SKM-1 (cell line): ENCODE results near the gene ACTBL2.
"Not testable (repeated sequence)": the region's sequence is repeated elsewhere in the genome, so short reads cannot be mapped to it uniquely, and the experiment has no call there.

Source experiments
- DNase-seq: peaks from one replicate; lab custom pipeline; 2025; ENCODE audit not compliant: unreplicated experiment; lab: John Stamatoyannopoulos, UW

Gene ACTBL2

DNA sequence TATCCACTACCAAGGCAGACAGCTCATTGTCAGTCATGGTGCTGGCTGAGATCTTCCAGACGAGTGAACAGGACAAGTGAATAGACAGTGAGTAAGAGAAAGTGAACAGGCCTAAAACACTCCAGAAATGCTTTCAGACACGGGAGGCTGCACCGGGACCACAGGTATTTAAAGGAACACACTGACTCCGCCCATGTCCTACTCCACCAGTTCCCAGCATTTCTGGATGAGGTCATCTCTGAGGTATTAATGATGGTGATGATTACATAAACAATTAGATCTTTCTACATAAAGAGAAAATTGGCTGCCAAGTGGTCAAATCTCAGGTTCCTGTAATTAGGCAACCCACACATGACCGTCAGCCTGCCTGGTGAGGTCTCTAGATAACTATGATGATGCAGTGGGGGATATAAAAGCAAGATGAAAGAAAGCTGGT, at the start of gene ACTBL2:
Gene ACTBL2 (minus strand): TSS at position 141 of the 436 bp plus-strand sequence. CDS start 104 bp downstream, at position 37.
- no peak for DNase-seq

DNA sequence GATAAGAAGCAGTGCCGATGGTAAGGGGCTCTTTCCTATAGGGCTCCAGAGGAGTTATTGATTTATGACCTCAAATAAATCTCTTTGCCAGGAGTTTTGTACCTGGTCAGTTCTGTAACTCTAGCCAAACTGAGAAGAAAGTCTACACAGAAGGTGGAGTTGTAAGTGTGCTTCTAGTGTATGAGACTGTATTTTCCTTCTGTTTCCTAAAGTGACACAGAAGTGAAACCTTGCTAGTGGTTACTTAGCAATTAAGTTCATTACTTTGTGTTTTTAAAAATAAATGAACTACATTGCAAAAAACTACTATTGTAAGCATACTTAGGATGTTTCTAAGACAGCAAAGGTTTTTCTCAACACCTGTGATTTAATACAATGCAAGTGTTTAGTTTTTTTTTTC, 48.7 kb upstream of the ACTBL2 start:
- DNase-seq, result no peak

DNA sequence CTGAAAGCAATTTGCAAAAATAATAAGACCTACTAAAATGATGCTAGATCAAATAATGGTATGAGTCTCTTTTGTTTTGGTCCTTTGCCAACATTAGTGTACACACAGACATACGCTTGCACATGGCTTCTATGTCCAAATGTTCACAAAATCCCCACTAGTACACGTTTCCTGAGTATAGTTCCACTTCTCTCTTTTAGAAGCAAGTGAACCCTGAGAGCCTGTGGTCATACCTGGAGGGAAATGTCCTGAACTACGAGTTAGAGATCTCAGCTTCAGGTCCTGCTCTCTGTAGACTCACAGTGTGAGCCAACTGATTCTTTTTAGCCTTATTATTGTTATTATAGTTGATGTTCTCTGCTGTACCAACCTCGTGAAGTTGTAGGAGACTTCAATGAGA, 47.3 kb upstream of the ACTBL2 start:
- DNase-seq, result no peak

DNA sequence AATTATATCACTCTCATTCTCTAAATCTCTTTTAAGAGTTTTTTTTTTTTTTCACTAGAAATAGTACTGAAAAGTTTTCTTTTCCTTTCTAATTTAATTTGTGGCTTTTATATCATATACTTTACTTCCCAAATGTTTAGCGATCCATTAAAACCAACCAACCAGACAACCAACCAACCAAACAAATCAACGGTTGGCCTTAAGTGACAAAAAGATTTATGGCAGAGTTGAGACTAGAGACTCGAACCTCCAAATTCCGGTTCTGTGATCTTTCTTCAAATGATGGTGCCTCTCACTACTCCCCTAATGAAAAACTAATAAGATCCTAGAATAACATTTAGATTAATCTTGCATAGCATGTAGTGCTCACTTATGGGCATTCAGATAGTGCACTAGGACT, 45.3 kb upstream of the ACTBL2 start:
- no peak for DNase-seq

DNA sequence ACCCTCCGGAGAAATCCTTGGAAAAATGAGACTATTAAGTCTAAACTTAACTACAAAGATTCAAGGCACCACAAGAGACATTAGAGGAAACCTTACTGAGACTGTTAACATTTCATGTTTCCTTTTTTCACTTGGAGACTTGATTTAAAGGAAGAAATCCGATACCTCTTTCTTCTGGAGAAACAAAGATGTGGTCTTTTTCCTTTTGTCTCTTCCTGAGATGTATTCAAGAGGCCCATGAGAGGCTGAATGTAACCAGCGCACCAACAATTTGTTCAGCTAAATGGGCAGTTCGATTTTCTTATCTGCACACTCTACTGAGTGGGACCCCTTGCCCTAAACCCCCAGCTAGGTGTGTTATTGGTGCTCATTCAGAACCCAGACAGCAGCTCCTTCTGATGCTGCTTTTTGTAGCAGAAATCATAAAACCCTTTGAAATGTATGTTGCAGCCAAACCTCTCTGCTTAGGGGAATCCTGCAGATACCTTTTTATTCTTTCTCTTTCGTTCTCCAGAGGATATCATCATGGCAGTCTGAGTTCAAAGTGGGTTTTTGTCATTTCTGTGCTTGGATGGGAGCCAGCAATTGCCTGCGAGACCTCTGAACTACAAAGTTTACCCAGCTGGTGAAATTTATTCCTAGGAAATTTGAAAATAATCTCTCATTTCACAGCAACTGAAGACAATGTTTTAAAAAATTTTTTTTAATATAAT, 41.9 kb upstream of the ACTBL2 start:
- no peak for DNase-seq

DNA sequence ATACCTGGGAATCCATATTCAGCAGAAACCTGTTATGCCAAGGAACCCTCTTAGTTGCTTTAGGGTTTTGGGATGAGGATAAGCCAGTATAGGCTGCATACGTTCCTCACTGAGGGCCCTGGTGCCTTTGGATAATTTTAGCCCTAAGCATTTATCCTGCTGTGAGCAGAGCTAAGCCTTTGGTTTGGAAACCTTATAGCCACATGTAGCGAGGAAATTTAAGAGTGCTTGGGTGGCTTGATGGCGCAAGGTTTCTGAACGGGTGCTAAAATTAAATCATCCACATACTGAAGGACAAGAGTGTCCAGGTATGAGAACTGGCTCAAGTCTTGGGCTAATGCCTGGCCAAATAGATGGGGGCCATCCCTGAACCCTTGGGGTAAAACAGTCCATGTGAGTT, 39.9 kb upstream of the ACTBL2 start:
- not testable (repeated sequence) for DNase-seq

DNA sequence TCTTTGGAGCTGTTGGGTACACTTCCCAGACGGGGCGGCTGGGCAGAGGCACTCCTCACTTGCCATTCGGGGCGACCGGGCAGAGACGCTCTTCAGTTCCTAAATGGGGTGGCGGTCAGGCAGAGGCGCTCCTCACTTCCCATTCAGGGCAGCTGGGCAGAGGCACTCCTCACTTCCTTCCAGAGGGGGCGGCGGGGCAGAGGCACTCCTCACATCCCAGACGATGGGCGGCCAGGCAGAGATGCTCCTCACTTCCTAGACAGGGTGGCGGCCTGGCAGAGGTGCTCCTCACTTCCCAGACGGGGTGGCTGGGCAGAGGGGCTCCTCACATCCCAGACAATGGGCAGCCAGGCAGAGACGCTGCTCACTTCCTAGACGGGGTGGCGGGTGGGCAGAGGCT, 35.8 kb upstream of the ACTBL2 start:
- DNase-seq, result not testable (repeated sequence)

DNA sequence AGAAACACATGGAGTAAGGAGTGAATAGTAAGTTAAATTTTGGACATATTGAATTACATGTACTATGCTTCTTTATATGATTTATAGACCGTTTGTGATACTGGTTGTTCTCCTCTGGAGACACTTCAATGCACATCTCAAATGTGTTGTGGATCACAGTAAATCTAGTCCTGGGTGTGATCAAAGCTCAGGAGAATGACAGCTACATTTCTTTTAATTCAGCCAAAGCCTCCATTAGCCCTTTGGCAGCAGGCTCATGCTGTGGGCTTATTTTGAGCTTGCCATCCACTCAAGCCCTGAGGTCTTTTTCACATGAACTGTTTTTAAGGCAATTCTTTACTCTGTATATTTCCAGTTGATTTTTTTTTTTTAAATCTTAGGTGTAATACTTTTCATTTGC, 34.6 kb upstream of the ACTBL2 start:
- DNase-seq, result no peak

DNA sequence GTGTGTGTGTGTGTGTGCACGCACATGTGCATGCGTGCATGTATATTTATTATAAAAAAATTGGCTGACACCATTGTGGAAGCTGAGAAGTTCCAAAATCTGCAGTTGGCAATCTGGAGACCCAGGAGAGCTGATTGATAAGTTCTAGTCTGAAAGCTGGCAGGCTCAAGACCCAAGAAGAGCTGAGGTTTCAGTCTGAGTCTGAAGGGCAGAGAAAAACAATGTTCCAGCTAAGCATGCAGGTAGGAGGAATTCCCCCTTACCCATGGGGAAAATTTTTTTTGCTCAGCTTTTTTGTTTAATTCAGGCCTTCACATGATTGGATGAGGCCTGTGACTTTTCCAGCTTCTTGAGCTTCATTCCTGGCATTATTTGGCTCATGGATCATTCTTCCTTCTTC, 31.2 kb upstream of the ACTBL2 start:
- DNase-seq, result no peak

DNA sequence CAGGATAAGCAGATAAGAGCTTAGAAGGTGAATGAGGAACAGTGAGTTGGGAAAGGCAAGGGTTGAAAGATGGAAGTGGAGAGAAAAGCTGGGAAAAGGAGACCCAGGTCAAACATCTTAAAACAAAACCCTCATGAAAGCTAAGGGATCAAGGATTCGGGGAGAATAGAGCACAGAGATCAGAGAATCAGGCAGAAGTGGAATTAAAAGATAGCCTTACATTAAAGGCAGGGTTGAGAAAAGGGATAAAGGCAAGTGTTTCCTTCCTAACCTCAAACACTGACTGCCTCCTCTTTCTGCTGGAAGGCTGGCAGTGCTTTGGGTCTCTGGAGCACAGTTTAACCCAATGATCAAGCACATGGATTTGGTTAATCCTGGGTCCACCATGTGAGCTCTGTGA, 28.7 kb upstream of the ACTBL2 start:
- no peak for DNase-seq

DNA sequence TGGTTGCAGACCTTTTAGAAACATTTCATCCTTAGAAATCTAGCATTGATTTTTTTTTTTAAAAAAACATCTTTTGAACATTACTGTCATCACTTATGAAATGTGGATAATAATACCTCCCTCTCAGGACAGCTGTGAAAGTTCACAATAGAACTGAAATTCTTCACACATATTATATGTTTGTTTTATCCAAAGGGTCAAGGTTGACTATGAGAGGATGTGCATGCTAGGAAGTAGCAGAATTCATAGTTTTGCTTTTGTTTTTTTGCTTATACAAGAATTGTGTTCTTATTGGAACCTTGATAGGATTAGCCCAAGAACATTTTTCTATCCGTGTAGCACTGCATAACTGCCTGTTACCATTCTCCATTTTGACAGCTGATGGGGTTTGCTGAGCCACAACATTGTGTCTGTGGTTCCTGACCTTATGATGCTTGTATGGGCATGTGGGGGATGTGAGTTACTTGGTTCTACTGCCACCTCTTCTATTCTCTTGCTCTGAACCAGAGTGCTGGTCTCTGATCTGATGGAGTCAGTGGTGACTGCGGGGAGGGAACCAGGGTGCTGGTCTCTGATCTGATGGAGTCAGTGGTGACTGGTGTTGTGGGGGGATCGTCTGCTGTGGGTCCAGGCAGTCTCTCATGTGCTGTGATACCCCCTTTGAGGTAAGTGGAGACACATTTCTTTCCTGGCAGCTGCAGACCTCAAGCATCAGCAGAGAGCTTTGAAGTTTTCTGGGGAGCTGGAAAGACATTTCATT, 27.1 kb upstream of the ACTBL2 start:
- DNase-seq, result no peak

DNA sequence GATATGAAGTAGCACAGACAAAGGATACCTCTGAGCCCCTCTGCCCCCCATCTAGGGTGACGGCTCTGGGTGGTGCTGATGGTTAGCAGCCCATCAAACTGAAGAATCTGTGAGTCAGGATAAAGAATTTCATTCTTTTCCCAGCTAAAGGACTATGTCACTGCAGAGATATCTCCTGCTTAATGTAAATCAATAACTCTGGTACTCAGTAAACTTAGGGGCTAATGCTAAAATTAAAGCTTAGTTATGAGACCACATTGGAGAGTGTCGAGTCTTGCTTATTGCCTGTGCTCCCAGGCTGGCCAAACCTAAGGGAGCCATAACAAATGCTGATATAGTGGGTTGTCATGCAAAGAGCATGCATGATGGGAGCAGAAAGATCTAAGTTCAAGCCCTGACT, 25.6 kb upstream of the ACTBL2 start:
- no peak for DNase-seq

DNA sequence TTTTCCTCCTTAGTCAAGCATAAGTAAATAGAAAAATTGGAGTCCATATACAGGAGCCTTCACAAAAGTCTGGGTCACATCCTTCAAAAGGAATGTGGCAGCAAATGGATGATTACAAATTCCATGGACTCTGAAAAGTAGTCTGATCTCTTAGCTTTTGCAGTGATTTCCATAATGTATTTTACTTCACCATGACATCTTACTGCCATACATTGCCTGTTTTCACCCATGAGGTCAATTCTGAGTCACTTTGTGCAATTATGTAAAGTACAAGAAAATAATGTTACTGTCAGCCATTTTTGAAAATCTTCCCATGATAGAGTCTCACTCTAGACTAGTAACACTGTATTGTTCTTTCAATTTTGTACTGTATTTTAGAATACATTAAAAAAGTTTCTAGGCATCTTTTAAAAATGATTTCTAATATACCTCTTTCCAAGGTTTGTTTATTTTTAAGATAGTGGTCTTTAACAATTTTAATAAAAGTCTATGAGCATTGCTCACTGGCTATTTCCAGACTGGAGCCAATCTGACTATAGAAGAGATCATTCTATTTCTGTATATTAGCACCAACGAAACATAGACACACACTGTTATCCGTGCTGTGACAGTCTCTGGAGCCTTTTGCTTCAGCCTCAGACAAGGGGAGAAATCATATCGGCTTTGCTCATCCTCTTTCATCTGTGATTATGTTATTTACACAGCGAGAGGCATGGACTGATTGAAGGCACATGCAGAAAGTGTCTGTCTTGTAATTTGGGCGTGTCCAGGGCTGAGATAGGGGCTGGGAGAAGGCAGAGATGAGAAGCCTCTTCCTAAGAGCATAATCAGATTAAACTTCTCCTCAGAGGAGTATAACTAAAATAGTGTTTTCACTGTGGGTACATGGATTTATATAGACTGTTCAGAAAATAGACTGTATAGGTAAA, 22.9 kb upstream of the ACTBL2 start:
- DNase-seq, result no peak

DNA sequence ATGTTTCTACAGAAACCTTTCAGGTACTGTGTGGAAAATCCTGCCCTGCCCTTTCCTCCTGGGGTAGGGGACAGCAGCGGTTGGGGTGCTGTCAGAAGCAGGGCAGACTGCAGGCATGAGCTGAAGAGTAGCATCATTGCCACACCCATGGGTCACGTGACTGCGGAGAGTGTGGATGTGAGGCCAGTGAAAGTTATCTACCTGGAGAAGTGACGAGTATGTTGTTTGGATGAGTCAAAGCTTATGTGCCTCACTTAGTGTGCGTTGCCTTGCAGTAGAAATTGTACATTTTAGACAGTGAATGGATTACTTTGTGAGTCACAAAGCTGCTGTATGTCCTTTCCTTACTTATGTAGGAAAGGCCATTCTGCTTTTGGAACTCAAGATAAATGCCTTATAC, 21.7 kb upstream of the ACTBL2 start:
- DNase-seq, result no peak

DNA sequence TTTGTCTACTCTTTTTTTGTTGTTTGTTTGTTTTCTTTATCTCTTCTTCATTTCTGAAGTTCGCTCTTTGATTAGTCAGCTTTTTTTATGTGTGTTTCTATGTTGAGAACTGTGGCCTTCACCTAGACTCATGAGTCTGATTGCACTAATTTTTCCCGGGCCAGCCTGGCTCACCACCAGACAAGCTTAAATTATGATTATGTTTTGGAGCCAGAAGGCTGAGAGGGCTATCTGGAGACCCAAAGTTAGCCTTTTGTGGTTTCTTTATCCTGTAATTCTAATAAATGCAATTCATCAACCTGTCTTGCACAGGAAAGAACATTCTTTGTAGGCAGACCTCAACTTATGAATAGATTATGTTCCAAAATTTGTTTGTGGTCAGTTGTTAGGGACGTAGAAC, 20.8 kb upstream of the ACTBL2 start:
- no peak for DNase-seq

DNA sequence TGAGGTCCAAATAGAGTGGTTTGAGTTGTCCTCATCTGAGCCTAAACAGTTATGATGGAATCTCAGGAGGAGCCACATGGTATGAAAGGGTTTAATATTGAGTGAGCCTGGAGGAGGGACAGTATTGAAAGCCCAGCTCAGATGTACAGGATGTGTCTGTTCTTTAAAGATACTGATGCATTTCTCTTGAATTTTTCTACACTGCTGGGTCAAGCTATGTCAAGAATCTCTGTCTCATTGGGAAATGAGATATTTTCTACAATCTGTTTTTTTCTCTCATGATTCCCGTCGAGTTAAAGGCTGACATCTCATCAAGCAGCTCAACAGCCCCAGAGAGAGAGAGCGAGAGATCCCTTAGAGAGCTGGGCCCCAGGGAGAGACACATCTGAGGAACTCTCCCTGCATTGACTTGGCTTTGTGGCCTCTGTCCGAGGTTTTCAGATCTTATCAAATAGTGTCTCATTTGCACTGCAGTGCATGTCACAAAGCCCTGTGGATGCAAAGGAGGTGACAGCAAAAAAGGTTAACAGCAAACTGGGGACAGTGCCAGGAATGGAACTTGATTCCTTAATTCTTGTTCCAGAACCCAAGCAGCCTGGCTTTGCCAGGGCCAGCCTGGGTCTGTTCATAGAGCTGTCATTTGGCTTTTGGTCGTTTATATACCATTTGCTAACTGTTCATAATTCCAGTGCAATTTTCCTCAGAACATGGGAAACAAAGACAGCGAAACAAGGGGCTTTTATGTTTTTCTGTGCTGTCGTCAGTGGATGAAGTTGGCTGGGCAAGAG, 19.0 kb upstream of the ACTBL2 start:
- no peak for DNase-seq

DNA sequence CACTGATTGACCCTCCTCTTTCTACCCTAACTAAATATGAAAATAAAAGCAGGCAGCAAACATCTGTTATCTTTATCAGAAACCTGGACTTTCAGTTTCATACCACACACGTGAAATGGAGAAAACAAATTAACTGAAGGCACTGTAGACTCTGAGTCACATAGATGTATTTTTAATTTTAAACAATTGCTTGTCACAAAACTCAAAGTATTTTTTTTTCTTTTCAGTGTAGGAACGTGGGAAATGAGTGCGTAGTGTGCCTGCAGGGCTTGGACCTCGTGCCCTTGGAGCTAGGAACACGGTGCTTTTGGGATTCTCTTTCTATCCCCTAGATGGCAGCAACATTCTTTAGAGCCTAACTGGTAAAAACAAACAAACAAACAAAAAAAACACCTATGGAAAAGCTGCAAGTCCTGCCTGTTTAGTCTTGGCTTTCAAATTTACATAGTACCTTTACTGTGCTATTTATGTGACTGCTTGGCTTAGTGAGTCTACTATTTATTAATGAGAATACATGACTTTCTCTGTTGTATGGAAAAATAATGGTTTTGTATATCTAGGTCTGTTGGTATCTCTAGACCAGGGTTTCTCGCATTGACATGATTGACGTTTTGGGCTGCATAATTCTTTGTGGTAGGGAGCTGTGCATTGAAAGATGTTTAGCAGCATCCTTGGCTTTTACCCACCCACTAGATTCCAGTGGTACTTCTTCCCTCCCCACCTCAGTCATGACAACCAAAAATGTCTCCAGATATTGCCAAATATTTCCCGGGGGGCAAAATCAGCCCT, 16.8 kb upstream of the ACTBL2 start:
- no peak for DNase-seq

DNA sequence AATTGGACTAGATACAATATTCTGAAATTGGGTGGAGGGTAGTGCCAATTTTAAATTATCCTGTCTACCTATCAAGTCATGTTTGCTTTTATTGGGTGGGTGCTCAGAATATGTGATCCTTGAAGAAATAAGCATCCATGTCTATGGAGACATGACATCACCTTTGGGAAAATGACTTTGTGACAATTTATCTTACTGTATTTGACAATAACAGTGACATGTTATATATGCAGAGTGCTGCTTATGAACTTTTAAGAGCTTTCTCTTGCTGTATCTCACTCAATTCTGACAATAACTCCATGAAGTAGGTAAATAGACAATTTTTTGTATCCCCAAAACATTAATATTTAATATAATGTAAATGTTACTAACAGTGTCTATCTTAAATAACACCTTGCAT, 15.1 kb upstream of the ACTBL2 start:
- DNase-seq, result no peak

DNA sequence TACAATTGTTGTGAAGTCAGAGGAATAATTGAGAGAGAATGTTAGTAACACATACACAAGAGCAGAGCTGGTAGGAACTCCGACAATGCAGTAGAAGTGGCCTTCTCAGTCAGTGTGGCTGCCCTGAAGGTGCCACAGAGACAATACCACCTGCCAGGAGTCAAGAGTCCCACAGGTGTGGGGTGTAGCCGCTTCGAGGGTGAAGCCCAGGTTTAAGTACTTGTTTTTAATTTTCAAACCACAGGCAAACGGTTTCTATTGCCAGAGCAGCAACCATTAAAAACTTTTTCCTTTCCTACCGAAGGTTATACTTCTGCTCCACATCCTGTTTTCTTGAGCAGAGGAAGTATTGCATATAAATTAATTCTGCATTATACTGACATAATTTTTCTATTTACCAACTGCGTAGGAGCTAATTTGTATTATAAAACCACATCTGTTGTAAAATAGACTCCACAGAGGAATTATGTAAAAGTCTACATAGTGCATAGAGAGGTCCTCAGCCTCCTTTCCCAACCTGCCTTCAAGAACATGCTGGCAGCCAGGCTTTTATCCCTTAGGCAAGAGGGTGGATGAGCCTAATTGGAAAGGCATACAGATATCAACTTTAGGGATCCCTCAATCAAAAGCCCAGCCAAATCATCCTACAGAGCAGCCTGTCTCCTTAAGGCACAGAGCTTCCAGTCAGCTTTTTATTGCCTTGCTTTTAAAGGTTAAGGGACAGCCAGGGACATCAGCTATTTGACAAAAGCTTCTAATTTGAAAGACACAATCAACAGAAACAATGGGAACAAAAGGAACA, 12.9 kb upstream of the ACTBL2 start:
- DNase-seq, result no peak
